HG03064 (cell line): ENCODE results near the gene TMEM204.

ENCODE experiments used
- ATAC-seq: cut with Tn5 transposase; IDR thresholded peaks from one replicate; pipeline ENCODE4 v1.9.1; 2021; ENCODE audit warnings: low read depth; ENCODE audit not compliant: unreplicated experiment

TMEM204 gene

DNA sequence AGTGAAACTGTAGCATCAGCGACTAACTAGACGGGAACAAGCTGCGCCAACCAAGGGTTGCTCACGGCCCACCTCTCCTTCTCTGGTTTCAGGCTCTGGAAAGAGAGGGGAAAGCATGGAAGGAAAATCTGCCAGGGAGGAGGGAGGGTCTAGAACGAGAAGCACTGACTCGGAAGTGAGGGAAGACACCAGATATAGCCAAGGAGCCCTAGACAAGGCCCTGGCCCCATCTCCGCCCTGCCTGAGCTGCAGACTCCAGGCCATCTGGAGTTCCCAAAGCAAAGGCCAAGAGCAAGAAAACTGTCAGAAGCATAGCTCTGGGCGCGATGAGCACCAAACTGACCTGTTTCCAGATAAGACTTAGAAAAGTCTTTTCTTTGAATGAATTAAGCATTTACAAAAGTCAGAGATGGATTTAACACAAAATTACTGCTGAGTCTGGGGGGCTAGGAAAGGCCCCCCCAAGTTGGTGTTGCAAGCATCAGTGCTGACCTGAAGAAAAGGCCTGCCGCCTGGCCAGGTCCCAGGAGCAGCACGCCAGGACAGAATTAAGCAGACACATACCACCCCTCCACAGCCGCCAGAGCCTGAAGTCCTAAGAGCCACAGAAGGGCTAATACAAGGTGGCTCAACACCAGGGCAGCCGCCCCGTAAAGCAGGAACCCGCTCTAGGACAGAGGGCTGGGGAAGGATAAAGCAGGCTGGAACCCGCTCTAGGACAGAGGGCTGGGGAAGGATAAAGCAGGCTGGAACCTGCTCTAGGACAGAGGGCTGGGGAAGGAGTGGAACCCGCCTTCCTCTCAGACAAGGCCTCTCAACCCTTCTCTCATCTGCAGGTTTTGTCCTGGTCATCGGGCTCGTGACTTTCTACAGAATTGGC lies 20.7 kb downstream of the TMEM204 start:
- ATAC-seq, result no peak

DNA sequence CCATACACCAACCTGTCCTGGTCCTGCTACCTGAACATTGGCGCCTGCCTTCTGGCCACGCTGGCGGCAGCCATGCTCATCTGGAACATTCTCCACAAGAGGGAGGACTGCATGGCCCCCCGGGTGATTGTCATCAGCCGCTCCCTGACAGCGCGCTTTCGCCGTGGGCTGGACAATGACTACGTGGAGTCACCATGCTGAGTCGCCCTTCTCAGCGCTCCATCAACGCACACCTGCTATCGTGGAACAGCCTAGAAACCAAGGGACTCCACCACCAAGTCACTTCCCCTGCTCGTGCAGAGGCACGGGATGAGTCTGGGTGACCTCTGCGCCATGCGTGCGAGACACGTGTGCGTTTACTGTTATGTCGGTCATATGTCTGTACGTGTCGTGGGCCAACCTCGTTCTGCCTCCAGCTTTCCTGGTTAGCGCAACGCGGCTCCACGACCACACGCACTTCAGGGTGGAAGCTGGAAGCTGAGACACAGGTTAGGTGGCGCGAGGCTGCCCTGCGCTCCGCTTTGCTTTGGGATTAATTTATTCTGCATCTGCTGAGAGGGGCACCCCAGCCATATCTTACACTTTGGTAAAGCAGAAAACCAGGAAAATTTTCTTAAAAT lies 21.5 kb downstream of the TMEM204 start:
- ATAC-seq, result no peak

DNA sequence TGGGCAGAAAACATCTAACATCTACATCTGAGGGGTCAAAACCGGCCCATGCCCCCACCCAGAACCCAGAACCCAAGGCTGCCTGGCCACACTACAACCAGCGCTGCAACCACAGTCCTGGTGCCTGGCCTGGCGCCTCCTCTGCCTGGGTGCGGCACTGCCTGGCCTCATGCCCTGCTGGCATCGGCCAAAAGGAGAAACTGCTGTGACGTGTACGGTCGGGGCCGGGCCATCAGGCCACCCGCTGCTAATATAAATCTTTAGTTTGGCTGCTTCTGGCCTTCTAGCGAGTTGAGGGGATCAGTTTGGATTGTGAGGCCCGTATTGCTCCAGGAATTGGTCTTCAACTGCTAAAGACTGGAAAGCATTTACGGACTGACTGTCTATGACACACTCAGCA lies 22.8 kb downstream of the TMEM204 start:
- ATAC-seq, result no peak

- no peak for ATAC-seq
These were observed 23.6 kb downstream of the TMEM204 start for GRCh38 chr16:1557074-1557473.

DNA sequence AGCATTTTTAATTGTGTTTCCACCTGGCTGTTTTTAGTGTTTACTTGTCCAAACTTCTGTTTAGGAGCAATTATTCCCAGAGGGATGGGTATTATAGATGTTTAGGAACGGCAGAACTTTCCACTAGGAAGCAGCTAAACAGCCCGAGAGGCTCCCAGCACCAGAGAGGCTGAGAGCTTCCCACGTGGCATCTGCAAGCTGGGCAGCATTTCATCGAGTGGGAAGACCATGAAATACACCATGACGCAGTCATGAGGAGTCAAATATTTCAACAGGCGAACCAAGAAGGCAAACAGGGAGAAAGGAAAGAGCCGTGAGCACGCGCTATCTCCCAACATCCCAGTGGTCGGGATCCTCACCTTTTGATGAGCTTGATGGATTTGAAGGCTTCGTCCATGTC lies 24.1 kb downstream of the TMEM204 start:
- no peak for ATAC-seq

DNA sequence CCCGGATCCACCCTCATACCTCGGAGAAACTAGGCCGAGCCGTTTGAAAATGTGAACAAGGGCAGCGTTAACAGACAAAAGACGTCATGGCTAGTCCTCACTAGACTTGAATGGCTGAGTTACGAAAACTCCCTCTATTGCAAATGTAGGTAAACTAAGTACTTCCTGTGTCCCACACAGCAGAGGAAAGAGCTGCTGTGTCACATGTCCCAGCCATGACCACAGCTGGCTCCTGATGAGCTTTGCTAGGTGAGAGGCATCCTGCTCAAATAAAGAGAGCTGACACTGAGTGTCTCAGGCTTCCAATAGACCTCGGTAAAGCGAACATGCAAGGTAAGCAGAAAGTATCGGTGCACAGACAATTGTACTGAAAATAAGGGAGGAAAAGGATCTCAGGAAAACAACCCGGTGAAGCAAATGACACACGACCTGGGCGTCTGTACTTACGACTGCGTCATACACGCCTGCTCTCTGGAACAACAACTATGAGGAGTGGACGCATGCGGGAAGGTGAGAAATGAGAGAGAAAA lies 26.0 kb downstream of the TMEM204 start:
- no peak for ATAC-seq

- no peak for ATAC-seq
These were observed 26.7 kb downstream of the TMEM204 start for GRCh38 chr16:1560153-1560552.

GRCh38 chr16:1560866-1561265 lies 27.4 kb downstream of the TMEM204 start:
- ATAC-seq, result no peak

DNA sequence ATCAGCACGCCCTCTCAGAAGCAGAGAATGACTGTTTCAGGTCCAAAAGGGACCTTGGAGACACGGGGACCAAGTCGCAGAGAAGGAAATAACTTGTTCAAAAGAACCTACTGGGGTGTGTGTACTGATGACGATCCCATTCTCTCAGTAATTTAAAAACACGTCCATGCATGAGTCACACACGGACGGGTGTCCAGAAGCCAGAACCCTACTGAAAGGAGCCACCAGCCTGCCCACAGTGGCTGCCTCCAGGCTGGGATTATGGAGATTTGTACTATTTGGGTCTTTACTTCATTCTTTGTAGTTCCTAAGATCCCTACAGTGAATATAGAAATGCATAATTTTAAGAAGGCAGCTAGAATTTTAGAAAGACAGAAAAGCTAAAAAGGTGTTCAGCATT lies 27.8 kb downstream of the TMEM204 start:
- ATAC-seq, result no peak

GRCh38 chr16:1561836-1562235 lies 28.4 kb downstream of the TMEM204 start:
- ATAC-seq, result no peak

- ATAC-seq, result no peak
These were observed 30.3 kb downstream of the TMEM204 start for GRCh38 chr16:1563786-1564185.

- ATAC-seq, result no peak
These were observed 30.9 kb downstream of the TMEM204 start for GRCh38 chr16:1564325-1564724.

DNA sequence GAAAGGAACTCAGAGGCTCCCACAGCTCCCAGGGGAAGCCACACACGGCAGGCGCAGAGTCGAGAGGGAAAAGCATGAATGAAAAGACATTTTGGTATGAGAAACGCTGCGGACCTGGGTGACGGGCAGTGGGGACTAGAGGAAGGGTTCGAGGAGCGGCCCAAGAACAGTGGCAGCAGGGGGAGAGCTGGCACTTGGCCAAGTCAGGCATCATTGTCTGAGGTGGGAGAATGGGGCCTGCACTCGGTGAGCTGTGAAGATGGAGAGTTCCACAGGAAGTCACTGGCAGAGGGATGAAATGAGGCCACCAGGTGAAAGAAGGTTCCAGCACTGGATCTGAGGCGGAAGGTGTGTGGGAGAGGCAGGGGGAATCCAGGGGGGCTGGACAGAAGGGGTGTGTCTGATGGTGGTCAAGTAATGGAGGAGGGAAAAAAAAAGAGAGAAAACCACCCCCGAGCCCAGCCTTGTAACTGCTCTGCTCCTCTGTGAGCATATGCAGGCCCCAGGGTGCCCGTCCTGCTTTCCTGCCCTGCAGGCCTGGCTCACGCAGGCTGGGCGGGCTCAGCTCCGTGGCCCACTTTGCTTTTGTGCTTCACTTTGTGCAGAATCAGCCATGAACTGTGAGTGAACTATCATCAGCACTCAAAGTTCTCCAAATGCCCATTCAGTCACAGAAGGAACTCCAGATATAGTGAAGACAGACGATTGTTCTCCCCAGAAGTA lies 31.8 kb downstream of the TMEM204 start:
- ATAC-seq, result no peak

DNA sequence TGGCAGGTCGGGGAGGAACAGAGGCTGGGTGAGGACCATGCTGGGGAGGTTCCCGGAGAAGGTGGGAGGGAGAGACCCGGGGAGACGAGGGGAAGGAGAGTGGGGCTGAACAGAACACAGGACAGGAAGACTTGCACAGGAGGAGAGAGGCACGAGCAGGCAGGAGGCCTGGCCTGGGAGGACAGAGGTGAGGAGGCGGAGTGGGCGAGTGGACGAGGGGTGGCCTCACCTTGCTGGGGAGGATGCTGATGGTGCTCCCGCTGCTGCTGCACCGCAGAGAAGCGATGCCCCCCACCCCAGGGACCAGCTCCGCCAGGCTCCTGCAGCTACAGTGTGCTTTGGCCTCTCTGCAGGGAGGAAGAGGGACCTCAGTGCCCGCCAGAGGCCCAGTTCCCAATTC lies 34.5 kb downstream of the TMEM204 start:
- ATAC-seq, result no peak

- ATAC-seq, result no peak
These were observed 37.7 kb downstream of the TMEM204 start for GRCh38 chr16:1571012-1571671.

DNA sequence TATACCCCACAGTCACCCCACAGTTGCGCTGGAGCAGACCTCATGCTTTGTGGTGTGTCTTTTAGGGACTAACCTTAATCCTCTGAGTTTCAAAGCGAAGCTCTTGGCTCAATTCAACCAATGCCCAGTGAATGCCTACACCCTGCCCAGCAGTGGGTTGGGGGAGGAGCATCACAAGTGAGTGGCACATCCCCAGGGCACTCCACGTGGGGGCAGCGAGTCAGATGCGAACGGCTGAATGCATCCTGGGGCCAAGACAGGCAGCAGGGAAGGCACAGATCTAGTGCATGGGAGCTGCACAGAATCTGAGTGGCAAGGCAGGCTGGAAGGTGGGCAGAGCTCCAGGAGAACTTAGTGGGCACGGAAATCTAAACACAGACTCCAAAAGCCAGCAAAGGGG lies 39.2 kb downstream of the TMEM204 start:
- no peak for ATAC-seq

DNA sequence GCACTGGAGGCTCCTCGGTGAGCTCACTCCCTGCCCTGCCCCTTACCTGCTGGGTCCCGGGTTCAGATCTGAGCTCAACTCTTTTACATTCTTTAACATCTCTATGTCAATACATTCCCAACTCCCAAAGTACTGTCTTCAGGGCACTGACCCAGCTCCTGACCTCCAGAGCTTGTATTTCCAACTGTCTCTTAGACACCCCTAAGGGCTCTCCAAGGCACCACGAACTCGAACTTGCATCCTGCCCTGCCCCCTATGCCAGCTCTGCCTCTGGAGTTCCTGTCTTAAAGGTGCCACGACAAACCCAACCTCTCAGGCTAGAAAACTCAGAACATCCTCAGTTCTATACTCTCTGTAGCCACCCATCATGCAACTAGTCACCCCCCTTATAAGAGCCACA lies 39.8 kb downstream of the TMEM204 start:
- no peak for ATAC-seq

GRCh38 chr16:1575578-1575977 lies 42.1 kb downstream of the TMEM204 start:
- ATAC-seq, result no peak

DNA sequence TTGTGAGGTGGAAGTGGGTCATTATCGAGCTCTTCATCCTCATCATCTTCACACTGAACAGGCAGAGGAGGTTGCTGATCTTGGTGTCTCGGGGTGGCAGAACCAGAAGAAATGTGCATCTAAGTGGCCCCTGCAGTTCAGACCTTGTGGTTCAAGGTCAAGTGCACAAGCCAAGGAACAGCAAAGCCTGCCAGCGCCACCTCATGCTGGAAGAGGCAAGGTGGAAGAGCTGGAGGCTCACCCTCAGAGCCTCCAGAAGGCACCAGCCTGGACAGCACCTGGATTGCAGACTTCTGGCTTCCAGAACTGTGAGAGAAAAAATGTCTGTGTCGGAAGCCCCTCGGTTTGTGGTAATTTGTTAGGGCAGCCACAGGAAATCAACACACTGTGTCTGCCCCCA lies 45.7 kb downstream of the TMEM204 start:
- ATAC-seq, result no peak

DNA sequence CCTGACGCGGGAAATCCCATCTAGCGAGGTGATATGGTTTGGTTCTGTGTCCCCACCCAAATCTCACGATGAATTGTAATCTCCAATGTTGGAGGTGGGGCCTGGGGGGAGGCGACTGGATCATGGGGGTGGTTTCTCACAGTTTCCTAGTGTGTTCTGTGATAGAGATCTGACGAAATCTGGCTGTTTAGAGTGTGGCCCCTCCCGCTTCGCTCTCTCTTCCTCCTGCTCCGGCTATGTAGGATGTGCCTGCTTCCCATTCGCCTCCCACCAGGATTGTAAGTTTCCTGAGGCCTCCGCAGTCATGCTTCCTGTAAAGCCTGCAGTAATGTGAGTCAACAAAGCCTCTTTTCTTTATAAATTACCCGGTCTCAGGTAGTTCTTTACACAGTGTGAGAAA lies 46.8 kb downstream of the TMEM204 start:
- no peak for ATAC-seq

DNA sequence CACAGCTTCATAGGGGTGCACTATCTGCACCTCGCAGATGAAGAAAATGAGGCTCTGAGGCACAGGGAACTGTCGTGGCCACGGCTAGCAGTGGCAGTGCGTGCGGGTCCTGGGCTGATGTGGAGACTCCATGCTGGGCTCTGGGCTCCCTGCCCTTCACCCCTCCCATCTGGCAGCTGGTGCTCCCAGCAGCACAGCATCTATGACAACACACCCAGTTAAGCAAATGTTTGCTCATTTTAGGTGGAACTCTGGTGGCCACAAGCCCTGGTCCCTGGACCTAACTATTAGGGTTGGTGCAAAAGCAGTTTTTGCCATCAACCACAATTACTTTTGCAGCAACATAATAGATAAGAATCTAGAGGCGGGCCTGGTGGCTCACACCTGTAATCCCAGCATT lies 47.5 kb downstream of the TMEM204 start:
- ATAC-seq, result no peak
